Adipose tissue (tissue), 3 donors: Measurements from ENCODE around the gene NCAPG2. TPM values are rescaled to one million over a fixed set of nuclear protein-coding genes. Genes with fewer than 3 reads are reported as not detected.
"Not testable (repeated sequence)": the region's sequence is repeated elsewhere in the genome, so short reads cannot be mapped to it uniquely, and the experiment has no call there.

Experiments
- H3K27ac ChIP-seq: one replicate; pipeline ENCODE4 v1.5.1; 2013; ENCODE audit warnings: low read depth, low read length
- WGBS, 3 donors: extraction: QIAGEN DNeasy Blood & Tissue Kit; methylation state at CpG; one replicate each; pipeline ENCODE4 v1.1.7; 2013; 5-methylcytosine and 5-hydroxymethylcytosine counted together
- polyA plus RNA-seq, 3 donors: library from polyadenylated mRNA; stranded (reverse); fragments of 200-250 nt; gene quantifications; one replicate each; pipeline ENCODE4 v1.2.3, GENCODE V29; 2013
- donor health status: healthy with polysubstance abuse.
- donor health status: Bipolar disorder and iron deficiency.
- donor health status: healthy.

Gene NCAPG2
- polyA plus RNA-seq, 3 donors: 1.9 to 3.5 (median 3.1) TPM

- WGBS, 3 donors: 91 to 94% (median 94%) methylated on average over 13 of the region's 13 CpGs
- H3K27ac ChIP-seq: no peak overlapping the region
These were observed 18.7 kb upstream of the NCAPG2 start for GRCh38 chr7:158723266-158723665.

GRCh38 chr7:158722574-158723237, 18.1 kb upstream of the NCAPG2 start:
- WGBS, 3 donors: 89 to 93% (median 90%) methylated on average over 6 of the region's 6 CpGs
- no peak overlapping the region for H3K27ac ChIP-seq

- no peak overlapping the region for H3K27ac ChIP-seq
- WGBS, 3 donors: 56 to 80% (median 61%) methylated on average over 9 of the region's 9 CpGs
These were observed 15.5 kb upstream of the NCAPG2 start for GRCh38 chr7:158720112-158720511.

GRCh38 chr7:158716802-158717201, 12.2 kb upstream of the NCAPG2 start:
- H3K27ac ChIP-seq: no peak overlapping the region
- WGBS, 3 donors: 67 to 86% (median 77%) methylated on average over 1 of the region's 1 CpG

- H3K27ac ChIP-seq: no peak overlapping the region
- WGBS, 3 donors: 58 to 79% (median 73%) methylated on average over 7 of the region's 7 CpGs
These were observed 6.1 kb upstream of the NCAPG2 start for GRCh38 chr7:158710651-158711102.

- no peak overlapping the region for H3K27ac ChIP-seq
- WGBS, 3 donors: 55 to 78% (median 68%) methylated on average over 4 of the region's 4 CpGs
These were observed 3.0 kb upstream of the NCAPG2 start for GRCh38 chr7:158707610-158708009.

GRCh38 chr7:158706710-158707590, 2.3 kb upstream of the NCAPG2 start:
- 94 to 98% (median 97%) methylated on average over 29 of the region's 29 CpGs for WGBS, 3 donors
- no peak overlapping the region for H3K27ac ChIP-seq

- no peak overlapping the region for H3K27ac ChIP-seq
- 63 to 77% (median 65%) methylated on average over 5 of the region's 5 CpGs for WGBS, 3 donors
These were observed 1.7 kb upstream of the NCAPG2 start for GRCh38 chr7:158706273-158706704.

- peak overlapping the region; percentile 95 for H3K27ac ChIP-seq
- WGBS, 3 donors: 5 to 8% (median 6%) methylated on average over 22 of the region's 22 CpGs
These were observed 738 bp upstream of the NCAPG2 start for GRCh38 chr7:158705234-158705850.

GRCh38 chr7:158703679-158704523, 703 bp downstream of the NCAPG2 start:
- H3K27ac ChIP-seq: not testable (repeated sequence)
- WGBS, 3 donors: 15 to 21% (median 16%) methylated on average over 20 to 23 of the region's 23 CpGs

- 42 to 52% (median 46%) methylated on average over 3 of the region's 3 CpGs for WGBS, 3 donors
These were observed 1.7 kb downstream of the NCAPG2 start for GRCh38 chr7:158702944-158703343.

GRCh38 chr7:158702196-158702595, 2.4 kb downstream of the NCAPG2 start:
- H3K27ac ChIP-seq: no peak overlapping the region
- WGBS, 3 donors: 62 to 65% (median 64%) methylated on average over 4 of the region's 4 CpGs

More at GRCh38 chr7:158702944-158703343, 1.7 kb downstream of the NCAPG2 start:
- no peak overlapping the region for H3K27ac ChIP-seq

GRCh38 chr7:158700008-158700407, 4.6 kb downstream of the NCAPG2 start:
- no peak overlapping the region for H3K27ac ChIP-seq
- WGBS, 3 donors: 91 to 93% (median 92%) methylated on average over 5 of the region's 5 CpGs

GRCh38 chr7:158699341-158699740, 5.3 kb downstream of the NCAPG2 start:
- 0 to 5% (median 4%) methylated on average over 1 of the region's 1 CpG for WGBS, 3 donors
- H3K27ac ChIP-seq: no peak overlapping the region

- 81 to 93% (median 85%) methylated on average over 3 of the region's 3 CpGs for WGBS, 3 donors
- H3K27ac ChIP-seq: no peak overlapping the region
These were observed 5.9 kb downstream of the NCAPG2 start for GRCh38 chr7:158698657-158699195.

GRCh38 chr7:158697597-158697996, 7.0 kb downstream of the NCAPG2 start:
- H3K27ac ChIP-seq: not testable (repeated sequence)
- WGBS, 3 donors: 98 to 100% (median 100%) methylated on average over 2 of the region's 2 CpGs

GRCh38 chr7:158695726-158696452, 8.7 kb downstream of the NCAPG2 start:
- no peak overlapping the region for H3K27ac ChIP-seq
- WGBS, 3 donors: 53 to 57% (median 55%) methylated on average over 10 of the region's 10 CpGs
